C4-2B (cell line): ENCODE results near the gene TSLP.

Experiments used
- H3K27ac ChIP-seq: fragments of 450-650 bp; 2 replicates; pipeline ENCODE4 v1.5.1; 2017
- CTCF ChIP-seq: fragments of 450-650 bp; conservative IDR thresholded peaks from 2 replicates; pipeline ENCODE4 v1.5.1; 2017; ENCODE audit warnings: mild to moderate bottlenecking
- ZFX ChIP-seq: fragments of 450-650 bp; IDR thresholded peaks from 2 replicates; pipeline ENCODE4 v1.6.1; 2017

TSLP gene

DNA sequence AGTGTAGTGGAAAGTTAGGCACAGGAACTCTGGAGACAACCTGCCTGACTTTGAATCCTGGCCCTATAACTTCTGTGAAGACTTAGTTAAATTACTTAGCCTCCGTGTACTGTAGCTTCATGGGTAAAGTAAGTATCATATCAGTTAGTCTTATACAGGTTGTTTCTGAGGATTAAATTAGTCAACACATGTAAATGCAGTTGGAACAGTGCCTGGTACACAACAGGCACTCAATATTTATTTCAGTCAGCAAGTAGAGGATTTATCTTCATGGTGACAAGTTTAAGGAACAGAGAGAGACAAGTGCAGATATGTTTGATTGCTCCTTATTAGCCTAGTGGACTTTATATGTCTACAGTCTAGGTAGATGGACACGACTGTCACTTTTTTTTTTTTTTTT, 2.7 kb downstream of the TSLP start:
- no peak for TF ChIP-seq ZFX
- no peak for TF ChIP-seq CTCF
- H3K27ac ChIP-seq, result no peak overlapping the region

DNA sequence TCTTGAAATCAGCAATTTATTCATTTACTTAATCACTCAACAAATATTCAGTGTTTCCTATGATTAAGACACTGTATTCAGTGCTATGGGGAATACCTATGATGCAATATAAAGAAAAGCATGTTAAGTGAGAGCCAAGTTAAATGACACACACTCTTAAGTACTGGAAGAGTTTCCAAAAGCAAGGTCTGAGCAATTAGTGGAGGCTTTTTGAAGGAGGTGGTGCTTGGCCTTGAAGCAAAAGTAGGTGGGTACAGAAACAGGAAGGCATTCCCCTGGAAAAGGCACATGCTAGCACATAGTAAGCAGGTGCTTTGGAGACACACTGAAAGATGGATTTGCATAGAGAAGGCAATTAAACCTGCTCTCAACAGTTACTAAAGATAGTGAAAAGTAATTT, 4.0 kb downstream of the TSLP start:
- H3K27ac ChIP-seq, result no peak overlapping the region
- no peak for TF ChIP-seq CTCF
- no peak for TF ChIP-seq ZFX

DNA sequence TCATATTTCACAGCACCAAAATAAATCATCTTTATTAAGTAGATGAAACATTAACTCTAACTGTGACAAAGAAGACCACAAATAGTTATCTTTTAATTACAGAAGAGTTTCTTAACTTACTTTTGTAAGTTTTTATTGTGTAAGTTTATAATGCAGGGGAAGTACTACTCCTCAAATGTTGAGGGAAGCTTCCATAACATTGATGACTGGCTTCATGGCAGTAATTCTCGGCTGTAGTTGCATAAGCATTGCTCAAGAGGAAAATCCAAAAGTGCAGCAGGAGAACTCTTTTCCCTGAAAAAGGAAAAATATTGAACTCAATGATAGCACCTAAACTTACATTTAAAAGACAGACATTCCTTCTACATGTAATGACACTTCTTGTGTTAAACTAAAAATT, 4.6 kb downstream of the TSLP start:
- H3K27ac ChIP-seq, result no peak overlapping the region
- no peak for TF ChIP-seq ZFX
- TF ChIP-seq CTCF, result no peak

DNA sequence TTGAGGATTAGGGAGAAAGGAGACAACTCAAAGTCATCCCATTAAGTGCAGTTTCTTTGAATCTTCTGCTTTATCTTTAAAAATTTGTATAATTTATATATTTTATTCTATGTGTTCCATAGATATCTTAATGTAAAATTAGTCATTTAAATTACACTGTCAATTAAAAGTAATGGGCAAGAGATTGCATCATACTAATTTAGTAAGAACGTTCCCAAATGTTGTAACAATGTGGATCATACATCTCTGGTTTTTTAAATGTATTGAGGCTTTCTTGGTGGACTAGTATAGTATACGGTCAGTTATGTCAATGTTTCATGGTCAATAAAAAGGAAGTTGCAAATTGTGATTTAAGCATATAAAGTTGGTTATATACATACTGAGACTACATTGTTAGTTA, 6.2 kb downstream of the TSLP start:
- TF ChIP-seq ZFX (no peak), CTCF (no peak)
- H3K27ac ChIP-seq, result no peak overlapping the region

- TF ChIP-seq CTCF (no peak), ZFX (no peak)
- H3K27ac ChIP-seq, result no peak overlapping the region
These were observed 8.3 kb downstream of the TSLP start for GRCh38 chr5:111079846-111080245.

DNA sequence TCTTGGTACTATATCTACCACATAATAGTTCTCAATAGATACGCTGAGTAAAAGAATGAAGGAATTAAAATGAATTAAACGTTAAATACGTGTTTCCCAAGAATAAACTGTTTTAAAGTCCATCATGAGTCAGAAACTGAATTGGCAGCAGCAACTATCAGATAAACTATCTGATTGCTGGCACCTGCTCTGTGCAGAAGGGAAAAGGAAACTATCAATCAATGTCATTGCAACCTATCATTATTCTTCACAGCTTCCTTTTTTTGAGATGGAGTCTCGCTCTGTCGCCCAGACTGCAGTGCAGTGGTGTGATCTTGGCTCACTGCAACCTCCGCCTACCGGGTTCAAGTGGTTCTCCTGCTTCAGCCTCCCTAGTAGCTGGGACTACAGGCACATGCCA, 11.8 kb downstream of the TSLP start:
- TF ChIP-seq ZFX (no peak), CTCF (no peak)
- no peak overlapping the region for H3K27ac ChIP-seq

DNA sequence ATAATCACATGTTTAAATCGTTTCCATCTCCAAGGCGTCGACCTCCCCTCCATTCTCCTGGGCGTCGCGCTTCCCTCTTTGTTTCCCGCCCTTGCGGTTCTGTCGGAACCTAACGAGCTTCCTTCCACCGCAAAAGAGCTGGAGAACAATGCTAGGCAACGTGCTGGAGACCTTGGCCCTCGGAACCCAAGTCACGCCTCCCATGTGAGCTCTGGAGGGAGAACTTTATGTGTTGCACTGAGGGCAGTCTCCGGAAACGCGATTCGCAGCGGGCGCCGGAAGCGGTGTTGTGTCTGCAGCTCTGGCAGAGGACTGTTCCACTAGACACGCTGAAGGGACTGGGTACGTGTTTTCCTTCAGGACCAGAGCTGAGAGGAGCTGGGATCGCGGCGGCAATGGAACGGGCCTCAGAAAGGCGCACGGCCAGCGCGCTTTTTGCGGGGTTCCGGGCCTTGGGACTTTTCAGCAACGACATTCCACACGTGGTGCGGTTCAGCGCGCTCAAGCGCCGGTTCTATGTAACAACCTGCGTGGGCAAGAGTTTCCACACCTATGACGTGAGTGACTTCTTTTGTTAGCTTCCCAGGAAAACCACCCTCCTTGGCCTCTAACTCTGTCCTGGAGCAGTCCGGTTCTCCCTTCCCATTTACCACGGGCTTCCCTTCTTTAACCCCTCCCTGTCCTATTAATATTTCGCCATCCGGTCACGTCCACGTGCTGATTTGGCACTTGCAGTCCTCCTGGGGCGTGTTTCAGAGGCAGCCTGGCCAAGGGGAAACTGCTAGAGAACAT, 20.7 kb downstream of the TSLP start, which contains the start of gene WDR36:
WDR36 (plus strand) TSS at position 287 of the 792 bp plus-strand sequence; CDS start at position 396, 109 bp downstream.
- peak within 1 kb of the TSS; percentile 80 for H3K27ac ChIP-seq
- TF ChIP-seq ZFX (no peak), CTCF (no peak)
